SKM-1 treated with dmso at 0.1 percent for 144 hours (cell line): ENCODE results near the gene CENATAC.
"Not testable (repeated sequence)": the region's sequence is repeated elsewhere in the genome, so short reads cannot be mapped to it uniquely, and the experiment has no call there.

ENCODE experiments used
- DNase-seq: peaks from one replicate; lab custom pipeline; 2025; ENCODE audit not compliant: unreplicated experiment; lab: John Stamatoyannopoulos, UW

Gene CENATAC

GRCh38 chr11:119052163-119052814 lies 54.4 kb downstream of the CENATAC start:
- DNase-seq = no peak

DNA sequence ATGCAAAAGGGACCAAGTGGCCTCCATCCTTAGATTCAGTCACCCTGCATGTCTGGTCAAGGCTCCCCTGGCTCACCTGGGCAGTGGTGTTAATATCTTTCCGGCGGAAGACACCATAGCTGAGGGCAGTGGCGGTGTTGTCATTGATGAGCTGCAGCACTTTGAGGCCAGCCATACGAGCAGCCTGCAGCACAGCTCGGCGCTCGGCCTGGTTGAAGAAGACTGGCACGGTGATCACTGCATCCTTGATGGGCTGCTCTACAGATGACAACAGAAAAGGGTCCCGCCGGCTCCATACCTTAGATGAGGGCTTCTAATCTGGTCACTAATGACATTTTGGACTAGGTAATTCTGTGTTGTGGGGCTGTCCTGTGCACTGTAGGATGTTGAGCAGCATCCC lies 56.5 kb downstream of the CENATAC start:
- no peak for DNase-seq

DNA sequence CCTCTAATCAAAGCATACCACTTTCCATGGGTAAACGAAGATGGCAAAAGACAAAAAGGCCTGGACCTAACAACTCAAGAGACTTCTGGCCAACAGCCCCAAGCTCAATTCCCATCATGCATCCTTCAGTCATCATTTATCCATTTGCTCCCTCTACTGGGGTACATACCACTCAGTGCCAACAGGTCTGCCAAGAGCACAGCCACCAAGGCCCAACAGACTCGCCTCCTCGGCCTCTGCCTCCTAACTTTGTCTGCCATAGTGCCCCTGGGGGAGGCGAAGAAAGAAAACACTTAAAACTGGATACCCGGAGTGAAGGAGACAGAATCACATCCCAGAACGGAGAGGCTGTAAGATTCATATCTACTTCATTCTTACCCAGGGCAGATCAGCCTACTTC lies 58.0 kb downstream of the CENATAC start:
- DNase-seq = no peak

GRCh38 chr11:119056421-119056999 lies 58.6 kb downstream of the CENATAC start:
- DNase-seq = no peak

- DNase-seq = peak; percentile 92
Measured at GRCh38 chr11:119057000-119057769, 59.2 kb downstream of the CENATAC start, which contains the start of gene HYOU1. Gene HYOU1, minus strand, starts transcription at chr11:119057205. Its CDS starts 1,045 bp downstream, at chr11:119056160.

DNA sequence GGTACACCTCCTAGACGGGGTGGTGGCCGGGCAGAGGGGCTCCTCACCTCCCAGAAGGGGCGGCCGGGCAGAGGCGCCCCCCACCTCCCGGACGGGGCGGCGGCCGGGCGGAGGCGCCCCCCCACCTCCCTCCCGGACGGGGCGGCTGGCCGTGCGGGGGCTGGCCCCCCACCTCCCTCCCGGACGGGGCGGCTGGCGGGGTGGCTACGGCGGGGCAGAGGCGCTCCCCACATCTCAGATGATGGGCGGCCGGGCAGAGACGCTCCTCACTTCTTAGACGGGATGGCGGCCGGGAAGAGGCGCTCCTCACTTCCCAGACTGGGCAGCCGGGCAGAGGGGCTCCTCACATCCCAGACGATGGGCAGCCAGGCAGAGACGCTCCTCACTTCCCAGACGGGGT lies 61.2 kb downstream of the CENATAC start:
- not testable (repeated sequence) for DNase-seq

GRCh38 chr11:119061256-119061655 lies 63.3 kb downstream of the CENATAC start:
- no peak for DNase-seq

DNA sequence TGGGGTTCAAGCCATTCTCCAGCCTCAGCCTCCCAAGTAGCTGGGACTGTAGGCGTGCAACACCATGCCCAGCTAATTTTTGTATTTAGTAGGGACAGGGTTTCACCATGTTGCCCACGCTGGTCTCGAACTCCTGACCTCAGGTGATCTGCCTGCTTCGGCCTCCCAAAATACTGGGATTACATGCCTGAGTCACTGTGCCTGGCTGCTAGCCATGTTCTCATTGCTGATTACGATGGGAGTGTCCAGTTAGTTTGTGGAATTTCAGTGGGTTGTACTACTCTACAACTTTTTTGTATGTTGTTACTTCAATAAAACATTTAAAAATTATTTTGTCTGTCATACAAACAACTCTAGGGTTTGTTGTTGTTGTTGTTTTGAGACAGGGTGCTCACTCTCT lies 64.8 kb downstream of the CENATAC start:
- no peak for DNase-seq

- peak; percentile 52 for DNase-seq
Measured at GRCh38 chr11:119065369-119065768, 67.4 kb downstream of the CENATAC start.
